ENCODE data around the gene STEAP2.
"Not testable (repeated sequence)": the region's sequence is repeated elsewhere in the genome, so short reads cannot be mapped to it uniquely, and the experiment has no call there.

STEAP2 gene

GRCh38 chr7:90238022-90238421, 26.5 kb downstream of the STEAP2 start:
- DNase-seq = no peak

- DNase-seq = no peak
These were observed 27.0 kb downstream of the STEAP2 start for GRCh38 chr7:90238583-90238982.

GRCh38 chr7:90239050-90239449, 27.5 kb downstream of the STEAP2 start:
- no peak for DNase-seq

- no peak for DNase-seq
These were observed 28.2 kb downstream of the STEAP2 start for GRCh38 chr7:90239625-90240228.

GRCh38 chr7:90242369-90243168, 31.0 kb downstream of the STEAP2 start:
- no peak for DNase-seq

- no peak for DNase-seq
These were observed 32.0 kb downstream of the STEAP2 start for GRCh38 chr7:90243556-90243955.

- DNase-seq = no peak
These were observed 33.0 kb downstream of the STEAP2 start for GRCh38 chr7:90244565-90244908.

- DNase-seq = peak in 1 of 2 experiments; percentile 46
These were observed 33.6 kb downstream of the STEAP2 start, which contains the start of gene CFAP69 for GRCh38 chr7:90244909-90245851. TSS of gene CFAP69 (plus strand) at chr7:90245174. CDS start at chr7:90245425, 251 bp downstream.

- no peak for DNase-seq
These were observed 34.6 kb downstream of the STEAP2 start for GRCh38 chr7:90246171-90246570.

GRCh38 chr7:90248706-90249105, 37.2 kb downstream of the STEAP2 start:
- no peak for DNase-seq

GRCh38 chr7:90250601-90251303, 39.2 kb downstream of the STEAP2 start:
- no peak for DNase-seq

- no peak for DNase-seq
These were observed 39.7 kb downstream of the STEAP2 start for GRCh38 chr7:90251304-90251635.

- DNase-seq = not testable (repeated sequence)
These were observed 44.5 kb downstream of the STEAP2 start for GRCh38 chr7:90256011-90256410.

GRCh38 chr7:90256778-90257177, 45.2 kb downstream of the STEAP2 start:
- DNase-seq = no peak

- DNase-seq = no peak
These were observed 49.9 kb downstream of the STEAP2 start for GRCh38 chr7:90261441-90261840.

- no peak for DNase-seq
These were observed 50.9 kb downstream of the STEAP2 start for GRCh38 chr7:90262438-90262837.

GRCh38 chr7:90266808-90267207, 55.3 kb downstream of the STEAP2 start:
- DNase-seq = no peak

- DNase-seq = no peak
These were observed 55.8 kb downstream of the STEAP2 start for GRCh38 chr7:90267263-90267858.

GRCh38 chr7:90269163-90269562, 57.6 kb downstream of the STEAP2 start:
- DNase-seq = no peak

GRCh38 chr7:90270431-90271178, 59.1 kb downstream of the STEAP2 start:
- no peak for DNase-seq

GRCh38 chr7:90271753-90272152, 60.2 kb downstream of the STEAP2 start:
- no peak for DNase-seq

- no peak for DNase-seq
These were observed 60.7 kb downstream of the STEAP2 start for GRCh38 chr7:90272242-90272641.

Measured in cerebellar nuclear complex (tissue), 1 donor.